OCI-LY7 (cell line): Measurements from ENCODE around the gene PCID2. TPM values are rescaled to one million over a fixed set of nuclear protein-coding genes. Genes with fewer than 3 reads are reported as not detected.

Source experiments
- BruUV-seq: library from RNA; stranded (reverse); fragments of 400-500 nt; replicated peaks from 2 replicates; lab custom pipeline; 2021; lab: Mats Ljungman, UMichigan
- CTCF ChIA-PET: fragments of 300-600 bp; sonication (Branson Sonifier 250); formaldehyde crosslinking; loops from one replicate; lab custom pipeline; 2022; ENCODE audit warnings: antibody characterized with exemption; ENCODE audit not compliant: unreplicated experiment; lab: Charles Lee
- POLR2A ChIA-PET: fragments of 300-600 bp; sonication (Branson Sonifier 250); formaldehyde crosslinking; loops from one replicate; lab custom pipeline; 2022; ENCODE audit warnings: antibody characterized with exemption; lab: Charles Lee
- DNase-seq: peaks from one replicate; pipeline ENCODE4 v3.0.0-alpha.2; 2015; ENCODE audit warnings: low spot score
- H2AFZ ChIP-seq: fragments of 200-600 bp; sonication (generic), shearing (Covaris generic); 2 replicates; pipeline ENCODE4 v1.6.1; 2014; ENCODE audit warnings: mild to moderate bottlenecking, antibody characterized with exemption, low read length, moderate library complexity
- H3K27ac ChIP-seq: fragments of 200-600 bp; sonication (generic); 2 replicates; pipeline ENCODE4 v1.5.1; 2014; ENCODE audit warnings: mixed run types, low read depth, mild to moderate bottlenecking, moderate library complexity, low read length, inconsistent platforms; ENCODE audit not compliant: poor library complexity, severe bottlenecking
- H3K36me3 ChIP-seq: fragments of 200-600 bp; sonication (generic); 2 replicates; pipeline ENCODE4 v1.6.1; 2014; ENCODE audit warnings: mild to moderate bottlenecking, antibody characterized with exemption, low read length, moderate library complexity, mixed read lengths; ENCODE audit not compliant: insufficient read depth
- H3K4me1 ChIP-seq: fragments of 200-600 bp; sonication (generic); 2 replicates; pipeline ENCODE4 v1.5.1; 2014; ENCODE audit warnings: mild to moderate bottlenecking, low read length; ENCODE audit not compliant: insufficient read depth, poor library complexity, severe bottlenecking
- H3K4me2 ChIP-seq: fragments of 200-600 bp; sonication (generic); 2 replicates; pipeline ENCODE4 v1.6.1; 2014; ENCODE audit warnings: mild to moderate bottlenecking, low read length
- H3K4me3 ChIP-seq: fragments of 200-600 bp; sonication (generic); 2 replicates; pipeline ENCODE4 v1.5.1; 2014; ENCODE audit warnings: mild to moderate bottlenecking, low read depth, low read length; ENCODE audit not compliant: poor library complexity, severe bottlenecking
- H3K79me2 ChIP-seq: fragments of 200-600 bp; sonication (generic); 2 replicates; pipeline ENCODE4 v1.6.1; 2016; ENCODE audit warnings: low read depth, mild to moderate bottlenecking, low read length, moderate library complexity, mixed read lengths; ENCODE audit not compliant: insufficient read depth
- H3K9me2 ChIP-seq: fragments of 200-600 bp; sonication (generic); 2 replicates; pipeline ENCODE4 v1.6.1; 2016; ENCODE audit warnings: mild to moderate bottlenecking, low read length, mixed read lengths; ENCODE audit not compliant: insufficient read depth
- H3K9me3 ChIP-seq: fragments of 200-600 bp; sonication (generic); 2 replicates; pipeline ENCODE4 v1.6.1; 2014; ENCODE audit warnings: mild to moderate bottlenecking, mixed run types, low read length, mixed read lengths
- H4K20me1 ChIP-seq: fragments of 200-600 bp; sonication (generic); 2 replicates; pipeline ENCODE4 v1.6.1; 2014; ENCODE audit warnings: mild to moderate bottlenecking, antibody characterized with exemption, low read length, moderate library complexity, mixed read lengths; ENCODE audit not compliant: insufficient read depth
- CTCF ChIP-seq: fragments of 200-600 bp; sonication (generic); conservative IDR thresholded peaks from 2 replicates; pipeline ENCODE4 v1.5.1; 2014; ENCODE audit warnings: mild to moderate bottlenecking, antibody characterized with exemption, low read length, moderate library complexity, mixed read lengths
- EZH2phosphoT487 ChIP-seq: fragments of 200-600 bp; sonication (generic); IDR thresholded peaks from 2 replicates; pipeline ENCODE4 v1.6.1; 2018; ENCODE audit warnings: low read depth, borderline replicate concordance, mild to moderate bottlenecking, mixed run types, antibody characterized with exemption, low read length, moderate library complexity, mixed read lengths
- intact Hi-C: fragments of 100-400 bp; cut with micrococcal nuclease; formaldehyde crosslinking; loops from one replicate; pipeline ENCODE4 v1.10.0; 2022; ENCODE audit not compliant: unreplicated experiment
- total RNA-seq, 2 experiments: library from RNA; depleted of rRNA in 1 of 2; stranded (reverse); fragments of >200 nt in 1 of 2; shearing (Covaris generic) in 1 of 2; gene quantifications; 2 replicates each; pipeline ENCODE4 v1.2.3, GENCODE V29; 2014 to 2022

Gene PCID2
- total RNA-seq, 2 experiments from 2014 or later, result 30.2 to 41.9 TPM

GRCh38 chr13:113192902-113193301, 15.6 kb downstream of the PCID2 start:
- H3K9me3 ChIP-seq, result no peaks in the 10 kb centered on the region
- H3K4me2 ChIP-seq, result no peak overlapping the region
- TF ChIP-seq CTCF, result no peak
- no peak for TF ChIP-seq EZH2phosphoT487
- ChIA-PET CTCF (no interaction called here), POLR2A (no interaction called here)
- no TSS peak for BruUV-seq
- no peaks in the 10 kb centered on the region for H4K20me1 ChIP-seq
- intact Hi-C loops, result no loop called here
- no peaks in the 10 kb centered on the region for H3K79me2 ChIP-seq
- no peak overlapping the region for H3K27ac ChIP-seq
- H3K36me3 ChIP-seq, result peaks cover 75% of the 10 kb centered on the region
- H3K9me2 ChIP-seq, result no peaks in the 10 kb centered on the region
- H3K4me3 ChIP-seq, result no peak overlapping the region
- no peaks in the 10 kb centered on the region for H3K4me1 ChIP-seq
- no peak overlapping the region for H2AFZ ChIP-seq
- DNase-seq, result no peak

GRCh38 chr13:113192279-113192678, 16.2 kb downstream of the PCID2 start:
- Histone ChIP-seq H3K9me3 (no peaks in the 10 kb centered on the region), H3K9me2 (no peaks in the 10 kb centered on the region), H3K79me2 (no peaks in the 10 kb centered on the region), H3K4me1 (no peaks in the 10 kb centered on the region), H3K27ac (no peak overlapping the region), H3K4me2 (no peak overlapping the region), H3K36me3 (peaks cover 69% of the 10 kb centered on the region), H2AFZ (no peak overlapping the region), H3K4me3 (no peak overlapping the region), H4K20me1 (no peaks in the 10 kb centered on the region)
- ChIA-PET CTCF (no interaction called here), POLR2A (no interaction called here)
- DNase-seq, result no peak
- intact Hi-C loops, result no loop called here
- TF ChIP-seq EZH2phosphoT487 (no peak), CTCF (no peak)
- no TSS peak for BruUV-seq

GRCh38 chr13:113190181-113190580, 18.3 kb downstream of the PCID2 start:
- POLR2A ChIA-PET, result no interaction called here

More at GRCh38 chr13:113190181-113190580, 18.3 kb downstream of the PCID2 start:
- DNase-seq, result no peak
- no peaks in the 10 kb centered on the region for H3K4me1 ChIP-seq
- no peaks in the 10 kb centered on the region for H4K20me1 ChIP-seq
- no peak for TF ChIP-seq EZH2phosphoT487
- no peak for TF ChIP-seq CTCF
- no TSS peak for BruUV-seq
- no peak overlapping the region for H2AFZ ChIP-seq
- H3K36me3 ChIP-seq, result peaks cover 50% of the 10 kb centered on the region
- CTCF ChIA-PET, result no interaction called here
- H3K9me2 ChIP-seq, result no peaks in the 10 kb centered on the region
- intact Hi-C loops, result no loop called here
- H3K79me2 ChIP-seq, result no peaks in the 10 kb centered on the region
- H3K4me3 ChIP-seq, result no peak overlapping the region
- H3K27ac ChIP-seq, result no peak overlapping the region
- H3K4me2 ChIP-seq, result no peak overlapping the region
- no peaks in the 10 kb centered on the region for H3K9me3 ChIP-seq
